K562 (cell line): ENCODE data around the gene ADM. TPM values are rescaled to one million over a fixed set of nuclear protein-coding genes. Genes with fewer than 3 reads are reported as not detected.

ENCODE experiments used
- ATF7 ChIP-seq: fragments of 450-650 bp; IDR thresholded peaks from 2 replicates; pipeline ENCODE4 v1.7.1; 2014; ENCODE audit warnings: mild to moderate bottlenecking, moderate library complexity
- C11orf30 ChIP-seq: fragments of 450-650 bp; IDR thresholded peaks from 2 replicates; pipeline ENCODE4 v1.6.1; 2016; ENCODE audit warnings: low read depth, mild to moderate bottlenecking
- FOXJ2 ChIP-seq: fragments of 200-800 bp; sonication (Bioruptor generic); IDR thresholded peaks from 2 replicates; pipeline ENCODE4 v1.6.1; 2016; ENCODE audit warnings: missing genetic modification characterization, missing compliant biosample characterization
- NFE2 ChIP-seq: IDR thresholded peaks from 2 replicates; pipeline ENCODE4 v1.6.1; 2014; ENCODE audit warnings: antibody characterized with exemption, low read depth
- NR2C1 ChIP-seq, 2 experiments: fragments of 450-650 bp; IDR thresholded peaks; 2 replicates each; pipeline ENCODE4 v1.6.1; 2017; ENCODE audit warnings: mild to moderate bottlenecking in 2 of 2, antibody characterized with exemption in 1 of 2, inconsistent platforms in 1 of 2, missing compliant biosample characterization in 1 of 2, missing genetic modification characterization in 1 of 2
- NR2F6 ChIP-seq: fragments of 450-650 bp; formaldehyde crosslinking; IDR thresholded peaks from 2 replicates; pipeline ENCODE4 v1.4.0; 2020; ENCODE audit warnings: mild to moderate bottlenecking
- SMARCE1 ChIP-seq: fragments of 450-650 bp; IDR thresholded peaks from 2 replicates; pipeline ENCODE4 v1.7.1; 2016; ENCODE audit warnings: mild to moderate bottlenecking
- TSC22D4 ChIP-seq: fragments of 450-650 bp; IDR thresholded peaks from 2 replicates; pipeline ENCODE4 v1.6.1; 2016; ENCODE audit warnings: missing genetic modification characterization, missing biosample characterization, control low read depth
- ZNF518B ChIP-seq: fragments of 250-450 bp; sonication (Bioruptor Pico); IDR thresholded peaks from 2 replicates; pipeline ENCODE4 v1.5.0; 2021; ENCODE audit warnings: mild to moderate bottlenecking, moderate library complexity
- polyA plus RNA-seq, 8 experiments: library from polyadenylated mRNA; depleted of rRNA in 4 of 8; stranded (reverse) in 5 of 8; unstranded in 3 of 8; fragments of >200 nt; fragmentation: Nextera tagmentation in 2 of 8; fragmentation: Illumina TruSeq in 1 of 8; extraction: Ambion mirVana in 2 of 8; extraction: Trizol in 1 of 8; gene quantifications; 2 replicates each; pipeline versions ENCODE4 v1.2.1 to v1.2.3, GENCODE V29; 2011 to 2014; ENCODE audit warnings: inconsistent platforms in 1 of 8, missing spikeins in 1 of 8
- total RNA-seq, 7 experiments: library from RNA; depleted of rRNA in 6 of 7; stranded (reverse); fragments of >200 nt in 6 of 7; fragmentation: Illumina TruSeq in 2 of 7; extraction: Trizol in 2 of 7; gene quantifications; 2 replicates each; pipeline versions ENCODE4 v1.2.1 to v1.2.3, GENCODE V29; 2011 to 2021; ENCODE audit warnings: low replicate concordance in 1 of 7
- TF ChIP-seq, protein P1 (sequence below), 2 experiments: fragments of 450-650 bp in 1 of 2; sonication (generic) in 1 of 2; formaldehyde crosslinking in 1 of 2; IDR thresholded peaks; 2 replicates each; pipeline versions ENCODE4 v1.7.1 to v1.9.0; 2016 to 2022; ENCODE audit warnings: inconsistent platforms in 1 of 2, mild to moderate bottlenecking in 1 of 2, missing genetic modification reagents in 1 of 2
- TF ChIP-seq, protein P2 (sequence below): fragments of 450-650 bp; formaldehyde crosslinking; IDR thresholded peaks from 2 replicates; pipeline ENCODE4 v1.4.0; 2020; ENCODE audit warnings: mild to moderate bottlenecking, moderate library complexity

The ADM gene
- total and polyA plus RNA-seq, 9 of the 15 experiments (the other 6 are each of a cell fraction or from before 2014, with no cell fraction given): 0.23 to 0.49 (median 0.32) TPM; not detected in 6

DNA sequence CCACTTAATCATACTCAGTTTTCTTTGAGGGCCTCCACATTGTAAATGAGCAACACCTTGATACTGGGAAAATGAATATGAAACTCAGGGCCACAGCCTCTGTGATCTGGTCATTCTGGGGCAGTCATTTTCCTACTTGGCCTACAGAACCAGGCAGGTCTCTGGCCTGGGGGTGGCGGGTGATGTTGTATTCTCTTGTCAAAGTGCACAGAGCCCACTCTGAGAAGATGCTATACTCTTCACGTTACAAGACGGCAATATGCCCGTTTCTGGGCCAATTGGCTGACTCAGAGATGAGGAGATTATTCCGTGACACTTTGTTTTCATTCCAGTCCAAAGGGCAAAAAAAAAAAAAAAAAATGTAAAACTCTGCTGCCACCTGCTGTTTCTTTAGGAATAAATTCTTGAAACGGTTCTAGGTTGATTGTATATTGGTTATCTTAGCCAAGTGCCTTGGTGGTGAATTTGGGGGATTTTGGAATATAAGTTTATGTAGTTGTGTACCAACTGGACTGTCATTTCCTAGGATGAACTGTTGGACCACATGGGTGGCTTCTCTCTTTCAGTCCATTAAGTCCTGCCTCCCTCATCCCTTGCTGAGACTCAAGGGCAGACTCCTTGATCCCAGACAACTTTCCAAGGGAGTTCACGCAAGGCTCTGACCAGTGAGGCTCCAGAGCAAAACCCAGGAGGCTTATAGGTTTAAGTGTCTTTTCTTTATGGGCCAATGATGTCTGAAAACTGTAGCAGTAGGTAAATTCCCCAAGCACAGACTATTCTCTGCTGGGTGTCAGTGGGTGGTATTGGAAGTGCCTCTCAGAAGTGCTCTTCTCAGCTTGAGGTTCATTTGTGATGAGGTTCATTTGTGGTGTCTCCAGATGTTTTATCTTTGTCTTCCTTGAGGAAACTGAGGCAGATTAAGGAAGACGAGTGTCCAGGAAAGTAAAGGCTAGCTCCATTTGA is 18.2 kb downstream of the ADM start (continued):
- TF ChIP-seq, protein P1, sequence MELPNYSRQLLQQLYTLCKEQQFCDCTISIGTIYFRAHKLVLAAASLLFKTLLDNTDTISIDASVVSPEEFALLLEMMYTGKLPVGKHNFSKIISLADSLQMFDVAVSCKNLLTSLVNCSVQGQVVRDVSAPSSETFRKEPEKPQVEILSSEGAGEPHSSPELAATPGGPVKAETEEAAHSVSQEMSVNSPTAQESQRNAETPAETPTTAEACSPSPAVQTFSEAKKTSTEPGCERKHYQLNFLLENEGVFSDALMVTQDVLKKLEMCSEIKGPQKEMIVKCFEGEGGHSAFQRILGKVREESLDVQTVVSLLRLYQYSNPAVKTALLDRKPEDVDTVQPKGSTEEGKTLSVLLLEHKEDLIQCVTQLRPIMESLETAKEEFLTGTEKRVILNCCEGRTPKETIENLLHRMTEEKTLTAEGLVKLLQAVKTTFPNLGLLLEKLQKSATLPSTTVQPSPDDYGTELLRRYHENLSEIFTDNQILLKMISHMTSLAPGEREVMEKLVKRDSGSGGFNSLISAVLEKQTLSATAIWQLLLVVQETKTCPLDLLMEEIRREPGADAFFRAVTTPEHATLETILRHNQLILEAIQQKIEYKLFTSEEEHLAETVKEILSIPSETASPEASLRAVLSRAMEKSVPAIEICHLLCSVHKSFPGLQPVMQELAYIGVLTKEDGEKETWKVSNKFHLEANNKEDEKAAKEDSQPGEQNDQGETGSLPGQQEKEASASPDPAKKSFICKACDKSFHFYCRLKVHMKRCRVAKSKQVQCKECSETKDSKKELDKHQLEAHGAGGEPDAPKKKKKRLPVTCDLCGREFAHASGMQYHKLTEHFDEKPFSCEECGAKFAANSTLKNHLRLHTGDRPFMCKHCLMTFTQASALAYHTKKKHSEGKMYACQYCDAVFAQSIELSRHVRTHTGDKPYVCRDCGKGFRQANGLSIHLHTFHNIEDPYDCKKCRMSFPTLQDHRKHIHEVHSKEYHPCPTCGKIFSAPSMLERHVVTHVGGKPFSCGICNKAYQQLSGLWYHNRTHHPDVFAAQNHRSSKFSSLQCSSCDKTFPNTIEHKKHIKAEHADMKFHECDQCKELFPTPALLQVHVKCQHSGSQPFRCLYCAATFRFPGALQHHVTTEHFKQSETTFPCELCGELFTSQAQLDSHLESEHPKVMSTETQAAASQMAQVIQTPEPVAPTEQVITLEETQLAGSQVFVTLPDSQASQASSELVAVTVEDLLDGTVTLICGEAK (IDR thresholded peaks at IDR 0.05): no peak
- TF ChIP-seq, protein P1 (CRISPR knock-in tag; IDR thresholded peaks at IDR 0.05): no peak
- TF ChIP-seq TSC22D4 (tag): no peak
- TF ChIP-seq ATF7: peak; percentile 52; the same call in 1 of the 2 replicates
- TF ChIP-seq, protein P2, sequence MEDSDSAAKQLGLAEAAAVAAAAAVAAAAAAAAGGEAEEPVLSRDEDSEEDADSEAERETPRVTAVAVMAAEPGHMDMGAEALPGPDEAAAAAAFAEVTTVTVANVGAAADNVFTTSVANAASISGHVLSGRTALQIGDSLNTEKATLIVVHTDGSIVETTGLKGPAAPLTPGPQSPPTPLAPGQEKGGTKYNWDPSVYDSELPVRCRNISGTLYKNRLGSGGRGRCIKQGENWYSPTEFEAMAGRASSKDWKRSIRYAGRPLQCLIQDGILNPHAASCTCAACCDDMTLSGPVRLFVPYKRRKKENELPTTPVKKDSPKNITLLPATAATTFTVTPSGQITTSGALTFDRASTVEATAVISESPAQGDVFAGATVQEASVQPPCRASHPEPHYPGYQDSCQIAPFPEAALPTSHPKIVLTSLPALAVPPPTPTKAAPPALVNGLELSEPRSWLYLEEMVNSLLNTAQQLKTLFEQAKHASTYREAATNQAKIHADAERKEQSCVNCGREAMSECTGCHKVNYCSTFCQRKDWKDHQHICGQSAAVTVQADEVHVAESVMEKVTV (CRISPR knock-in tag): peak; percentile 60
- no peak for TF ChIP-seq NR2C1 (IDR thresholded peaks at IDR 0.05)
- TF ChIP-seq NR2C1 (tag; IDR thresholded peaks at IDR 0.05): peak; percentile 69
- TF ChIP-seq SMARCE1: 0 out of 2 replicates have a peak, but pooled peaks have one; percentile 44
- TF ChIP-seq FOXJ2 (tag): no peak
- no peak for TF ChIP-seq NR2F6 (CRISPR knock-in tag)
- TF ChIP-seq ZNF518B (CRISPR knock-in tag): no peak
- peak; percentile 55 for TF ChIP-seq NFE2
- TF ChIP-seq C11orf30: peak; percentile 38; the same call in 1 of the 2 replicates
